Neural progenitor cell (in vitro differentiated cells): ENCODE results near the gene CNTNAP4.

Source experiments
- CTCF ChIP-seq: fragments of 200-600 bp; sonication (generic); IDR thresholded peaks from 2 replicates; pipeline ENCODE4 v1.5.1; 2017; ENCODE audit warnings: antibody characterized with exemption, mild to moderate bottlenecking
- EZH2 ChIP-seq: fragments of 200-600 bp; sonication (generic); IDR thresholded peaks from 2 replicates; pipeline ENCODE4 v1.6.1; 2017; ENCODE audit warnings: antibody characterized with exemption, mild to moderate bottlenecking, moderate library complexity
- EZH2phosphoT487 ChIP-seq: fragments of 200-600 bp; sonication (generic); IDR thresholded peaks from 2 replicates; pipeline ENCODE4 v1.6.1; 2017; ENCODE audit warnings: antibody characterized with exemption

GRCh38 chr16:76287466-76287865 is 10.3 kb downstream of the CNTNAP4 start:
- TF ChIP-seq CTCF (no peak), EZH2phosphoT487 (no peak), EZH2 (no peak)
